Endothelial cell of umbilical vein (primary cell): Measurements from ENCODE around the gene DPH6. TPM values are rescaled to one million over a fixed set of nuclear protein-coding genes. Genes with fewer than 3 reads are reported as not detected.

Source experiments
- BruUV-seq: library from RNA; stranded (reverse); fragments of 400-500 nt; replicated peaks from 2 replicates; lab custom pipeline; 2021; lab: Mats Ljungman, UMichigan
- CTCF ChIA-PET: fragments of 300-600, 350-600 bp; sonication (Branson Sonifier 250); formaldehyde crosslinking; loops from one replicate; lab custom pipeline; 2021; ENCODE audit warnings: antibody characterized with exemption, inconsistent platforms; lab: Charles Lee
- POLR2A ChIA-PET: fragments of 300-600, 350-600 bp; sonication (Branson Sonifier 250); formaldehyde crosslinking; loops from one replicate; lab custom pipeline; 2021; ENCODE audit warnings: antibody characterized with exemption, inconsistent platforms; lab: Charles Lee
- DNase-seq: peaks from one replicate; pipeline ENCODE4 v3.0.0-alpha.2; 2011; ENCODE audit warnings: low read depth, low spot score
- FAIRE-seq: peaks from 2 replicates; lab custom pipeline; 2011; peaks lifted over from hg19 to GRCh38; lab: Jason Lieb, UNC
- H2AFZ ChIP-seq: 2 replicates; pipeline ENCODE4 v1.6.0; 2012; ENCODE audit warnings: low read depth, low read length, control low read depth, inconsistent platforms
- H3K27ac ChIP-seq: 2 replicates; pipeline ENCODE4 v1.5.1; 2011; ENCODE audit warnings: low read depth, mild to moderate bottlenecking, control low read depth, low read length, moderate library complexity; ENCODE audit not compliant: insufficient read depth
- H3K27me3 ChIP-seq, 2 experiments: 2 replicates each; pipeline versions ENCODE4 v1.6.0 to v1.6.1; 2011; ENCODE audit warnings: low read length in 2 of 2, mixed read lengths in 1 of 2; ENCODE audit not compliant: control insufficient read depth in 2 of 2, insufficient read depth in 2 of 2
- H3K36me3 ChIP-seq, 2 experiments: 2 replicates in 1 of 2; 3 replicates in 1 of 2; pipeline ENCODE4 v1.5.1; 2011; ENCODE audit warnings: low read length in 2 of 2, mild to moderate bottlenecking in 1 of 2, moderate library complexity in 1 of 2; ENCODE audit not compliant: control insufficient read depth in 2 of 2, insufficient read depth in 2 of 2; ENCODE audit errors: extremely low read depth in 1 of 2
- H3K4me1 ChIP-seq: 3 replicates; pipeline ENCODE4 v1.5.1; 2011; ENCODE audit warnings: mild to moderate bottlenecking, low read length; ENCODE audit not compliant: control insufficient read depth, insufficient read depth; ENCODE audit errors: extremely low read depth
- H3K4me2 ChIP-seq: 2 replicates; pipeline ENCODE4 v1.6.1; 2011; ENCODE audit warnings: low read length, control low read depth, mixed read lengths; ENCODE audit not compliant: insufficient read depth
- H3K4me3 ChIP-seq, 3 experiments: fragments of 200-600 bp in 1 of 3; sonication (generic), shearing (Covaris generic) in 1 of 3; replicated peaks in 1 of 3; 2 replicates each; pipeline ENCODE4 v1.5.1; 2011 to 2016; ENCODE audit warnings: control low read depth in 3 of 3, low read length in 3 of 3, mild to moderate bottlenecking in 2 of 3, inconsistent platforms in 1 of 3, low read depth in 1 of 3, moderate library complexity in 1 of 3; ENCODE audit not compliant: insufficient read depth in 1 of 3
- H3K79me2 ChIP-seq: 2 replicates; pipeline ENCODE4 v1.6.0; 2012; ENCODE audit warnings: low read length, inconsistent platforms; ENCODE audit not compliant: control insufficient read depth, insufficient read depth
- H3K9ac ChIP-seq: replicated peaks from 2 replicates; pipeline ENCODE3; 2011; ENCODE audit warnings: low read length, control low read depth; ENCODE audit not compliant: insufficient read depth; ENCODE audit errors: extremely low read depth
- H3K9me1 ChIP-seq: replicated peaks from 3 replicates; pipeline ENCODE4 v1.6.0; 2011; ENCODE audit warnings: mild to moderate bottlenecking, low read length; ENCODE audit not compliant: control insufficient read depth, insufficient read depth; ENCODE audit errors: extremely low read depth
- H3K9me3 ChIP-seq: replicated peaks from 2 replicates; pipeline ENCODE4 v1.5.1; 2012; ENCODE audit warnings: low read length, inconsistent platforms; ENCODE audit not compliant: control insufficient read depth, insufficient read depth
- H4K20me1 ChIP-seq: replicated peaks from 2 replicates; pipeline ENCODE3; 2011; ENCODE audit warnings: mild to moderate bottlenecking, low read length; ENCODE audit not compliant: control insufficient read depth, insufficient read depth; ENCODE audit errors: extremely low read depth
- CTCF ChIP-seq, 2 donors: IDR thresholded peaks; 1 replicate in 1 of 2; 2 replicates in 1 of 2; pipeline ENCODE4 v1.5.1; 2011; ENCODE audit warnings: low read length in 2 of 2, mild to moderate bottlenecking in 2 of 2, moderate library complexity in 2 of 2, control low read depth in 1 of 2, inconsistent platforms in 1 of 2, low read depth in 1 of 2; ENCODE audit not compliant: insufficient read depth in 1 of 2; ENCODE audit errors: extremely low read depth in 1 of 2
- EZH2 ChIP-seq: IDR thresholded peaks from 2 replicates; pipeline ENCODE4 v1.6.1; 2012; ENCODE audit warnings: borderline replicate concordance, low read depth, mild to moderate bottlenecking, moderate library complexity, low read length, inconsistent platforms; ENCODE audit not compliant: severe bottlenecking
- FOS ChIP-seq: IDR thresholded peaks from 2 replicates; pipeline ENCODE4 v1.6.1; 2011; ENCODE audit warnings: mild to moderate bottlenecking, low read length, moderate library complexity, borderline replicate concordance; ENCODE audit not compliant: insufficient read depth
- GATA2 ChIP-seq: IDR thresholded peaks from 2 replicates; pipeline ENCODE4 v1.7.0; 2011; ENCODE audit warnings: low read depth, mild to moderate bottlenecking, moderate library complexity, mixed read lengths, low read length; ENCODE audit not compliant: insufficient read length, insufficient read depth
- JUN ChIP-seq: IDR thresholded peaks from 2 replicates; pipeline ENCODE4 v1.6.1; 2011; ENCODE audit warnings: borderline replicate concordance, low read depth; ENCODE audit not compliant: insufficient read length, insufficient read depth
- MAX ChIP-seq: IDR thresholded peaks from 2 replicates; pipeline ENCODE4 v1.6.1; 2011; ENCODE audit not compliant: insufficient read depth, insufficient read length
- MYC ChIP-seq: IDR thresholded peaks from one replicate; pipeline ENCODE4 v1.6.1; 2011; ENCODE audit warnings: mild to moderate bottlenecking, low read depth, low read length
- POLR2A ChIP-seq: IDR thresholded peaks from 2 replicates; pipeline ENCODE4 v1.6.1; 2012; ENCODE audit warnings: low read depth, mild to moderate bottlenecking, control low read depth, low read length
- POLR2AphosphoS5 ChIP-seq: IDR thresholded peaks from 2 replicates; pipeline ENCODE4 v1.6.1; 2012; ENCODE audit warnings: low read depth, mild to moderate bottlenecking, control low read depth, low read length, moderate library complexity; ENCODE audit not compliant: insufficient read depth
- dilution Hi-C: fragments of 300-500 bp; cut with MboI; formaldehyde crosslinking; loops from one replicate; pipeline ENCODE4 v1.15.0; 2019; ENCODE audit warnings: low sequenced_read_pairs; ENCODE audit not compliant: extremely low pct_ligation_motif_present
- intact Hi-C: fragments of 100-400 bp; cut with micrococcal nuclease; formaldehyde crosslinking; loops from one replicate; pipeline ENCODE4 v1.10.0; 2022
- polyA plus RNA-seq, 4 experiments: library from polyadenylated mRNA; depleted of rRNA in 3 of 4; stranded (reverse) in 3 of 4; unstranded in 1 of 4; fragments of >200 nt; gene quantifications; 2 replicates each; pipeline versions ENCODE4 v1.2.1 to v1.2.3, GENCODE V29; 2011 to 2012; ENCODE audit warnings: missing spikeins in 1 of 4
- total RNA-seq: library from RNA; stranded (reverse); gene quantifications from 2 replicates; pipeline ENCODE4 v1.2.3, GENCODE V29; 2021

Gene DPH6
- total and polyA plus RNA-seq, 2 donors (not counting 3 experiments of a cell fraction or from before 2014, with no cell fraction given): 4.6 to 10.1 TPM

DNA sequence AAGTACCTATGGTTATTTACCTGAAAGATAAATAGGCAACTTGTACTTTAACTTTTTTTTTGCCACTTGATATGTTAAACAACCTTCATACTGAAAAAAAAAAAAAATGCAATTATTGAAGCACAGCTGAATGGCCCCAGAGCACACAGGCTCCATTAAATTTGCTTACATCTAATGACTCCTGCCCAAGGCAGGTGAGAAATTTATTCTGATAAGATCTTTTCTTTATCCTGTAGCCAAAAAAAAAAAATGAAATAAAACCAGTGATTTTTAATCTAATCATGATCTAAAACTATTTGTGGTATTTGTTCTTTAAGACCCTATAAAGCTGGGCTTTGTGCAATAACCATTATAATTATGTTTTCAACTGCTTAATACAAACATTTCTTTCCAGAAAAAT lies 115.7 kb downstream of the DPH6 start:
- H3K4me3 ChIP-seq: no peak overlapping the region
- POLR2A ChIA-PET: no interaction called here
- intact Hi-C loops (no loop called here), dilution Hi-C loops (no loop called here)
- H3K27me3 ChIP-seq: no peaks in the 10 kb centered on the region
- FAIRE-seq: no peak
- DNase-seq: no peak
- no peak overlapping the region for H3K4me2 ChIP-seq
- no peaks in the 10 kb centered on the region for H3K79me2 ChIP-seq
- no peaks in the 10 kb centered on the region for H3K9me3 ChIP-seq
- no peak overlapping the region for H2AFZ ChIP-seq
- H3K36me3 ChIP-seq: no peaks in the 10 kb centered on the region
- no TSS peak for BruUV-seq
- peaks cover 13% of the 10 kb centered on the region for H3K4me1 ChIP-seq
- no peak overlapping the region for H3K9ac ChIP-seq
- no peak overlapping the region for H3K27ac ChIP-seq
- CTCF ChIA-PET: interaction anchor here (0.8 to 1.5 kb wide), 3 partner anchors 9 to 141 kb away, joined by 3 to 6 read pairs (median 3); no protein-coding TSS in a partner anchor
- TF ChIP-seq CTCF (IDR thresholded peaks at IDR 0.05; ENCODE audit: extremely low read depth in 1 of 2, insufficient read depth in 1 of 2, low read depth in 1 of 2, low read length in 2 of 2) (no peak), JUN (no peak), POLR2AphosphoS5 (no peak), FOS (no peak), POLR2A (no peak), GATA2 (no peak), MYC (no peak), MAX (no peak), EZH2 (no peak)
- no peaks in the 10 kb centered on the region for H3K9me1 ChIP-seq
- H4K20me1 ChIP-seq: no peaks in the 10 kb centered on the region
